Measurements from ENCODE around the gene S100B.

Gene S100B

GRCh38 chr21:46604329-46604974 is 430 bp downstream of the S100B start:
- Histone ChIP-seq H3K36me3 (ENCODE audit: control insufficient read depth, insufficient read depth, low read length) (no peaks in the 10 kb centered on the region), H3K9me3 (ENCODE audit: control insufficient read depth, low read length) (no peaks in the 10 kb centered on the region), H3K4me1 (ENCODE audit: control insufficient read depth, insufficient read depth, low read length) (peaks cover 9% of the 10 kb centered on the region), H3K27ac (ENCODE audit: insufficient read depth, low read depth, low read length, poor library complexity, severe bottlenecking) (no peak overlapping the region), H3K4me3 (ENCODE audit: insufficient read depth, low read depth, low read length) (no peak overlapping the region), H3K27me3 (ENCODE audit: control insufficient read depth, insufficient read depth, low read length, poor library complexity, severe bottlenecking) (no peaks in the 10 kb centered on the region)
- WGBS, 2 experiments, result 82 to 85% methylated on average over 9 of the region's 9 CpGs

GRCh38 chr21:46603228-46603627 is 1.7 kb downstream of the S100B start:
- no peaks in the 10 kb centered on the region for H3K9me3 ChIP-seq (ENCODE audit: control insufficient read depth, low read length)
- H3K4me1 ChIP-seq (ENCODE audit: control insufficient read depth, insufficient read depth, low read length), result peaks cover 18% of the 10 kb centered on the region
- WGBS, 2 experiments, result 45 to 47% methylated on average over 5 to 6 of the region's 9 CpGs
- H3K27ac ChIP-seq (ENCODE audit: insufficient read depth, low read depth, low read length, poor library complexity, severe bottlenecking), result no peak overlapping the region
- no peak overlapping the region for H3K4me3 ChIP-seq (ENCODE audit: insufficient read depth, low read depth, low read length)
- H3K36me3 ChIP-seq (ENCODE audit: control insufficient read depth, insufficient read depth, low read length), result no peaks in the 10 kb centered on the region
- H3K27me3 ChIP-seq (ENCODE audit: control insufficient read depth, insufficient read depth, low read length, poor library complexity, severe bottlenecking), result no peaks in the 10 kb centered on the region

DNA sequence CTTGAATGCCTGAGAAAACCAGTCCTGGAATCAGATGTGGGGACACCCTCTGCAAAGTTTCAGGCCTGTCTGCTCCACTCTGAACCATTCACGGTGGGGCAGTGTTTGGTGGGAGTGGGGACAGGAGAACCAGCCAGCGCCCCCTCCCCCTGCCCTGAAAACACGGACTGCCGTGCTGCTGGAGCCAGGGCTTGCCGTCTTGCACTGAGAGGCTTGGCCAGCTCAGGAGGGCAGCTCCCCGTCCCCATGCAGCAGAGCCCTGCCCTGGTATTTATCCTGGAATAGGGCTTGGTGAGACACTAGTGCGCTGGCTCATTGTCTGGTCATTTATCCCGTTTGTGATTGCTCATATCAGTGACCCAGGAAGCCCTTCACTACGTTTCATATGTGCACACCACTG is 3.9 kb downstream of the S100B start:
- WGBS, 2 experiments, result 79 to 82% methylated on average over 9 of the region's 9 CpGs
- Histone ChIP-seq H3K4me1 (ENCODE audit: control insufficient read depth, insufficient read depth, low read length) (peaks cover 18% of the 10 kb centered on the region), H3K27ac (ENCODE audit: insufficient read depth, low read depth, low read length, poor library complexity, severe bottlenecking) (no peak overlapping the region), H3K9me3 (ENCODE audit: control insufficient read depth, low read length) (no peaks in the 10 kb centered on the region), H3K4me3 (ENCODE audit: insufficient read depth, low read depth, low read length) (no peak overlapping the region), H3K36me3 (ENCODE audit: control insufficient read depth, insufficient read depth, low read length) (no peaks in the 10 kb centered on the region), H3K27me3 (ENCODE audit: control insufficient read depth, insufficient read depth, low read length, poor library complexity, severe bottlenecking) (no peaks in the 10 kb centered on the region)

- no peaks in the 10 kb centered on the region for H3K27me3 ChIP-seq (ENCODE audit: control insufficient read depth, insufficient read depth, low read length, poor library complexity, severe bottlenecking)
- H3K36me3 ChIP-seq (ENCODE audit: control insufficient read depth, insufficient read depth, low read length), result no peaks in the 10 kb centered on the region
- H3K27ac ChIP-seq (ENCODE audit: insufficient read depth, low read depth, low read length, poor library complexity, severe bottlenecking), result no peak overlapping the region
- H3K4me1 ChIP-seq (ENCODE audit: control insufficient read depth, insufficient read depth, low read length), result peaks cover 18% of the 10 kb centered on the region
- no peak overlapping the region for H3K4me3 ChIP-seq (ENCODE audit: insufficient read depth, low read depth, low read length)
- 86 to 94% methylated on average over 4 to 5 of the region's 5 CpGs for WGBS, 2 experiments
- H3K9me3 ChIP-seq (ENCODE audit: control insufficient read depth, low read length), result no peaks in the 10 kb centered on the region
Measured at GRCh38 chr21:46600305-46600704, 4.6 kb downstream of the S100B start.

- no peak overlapping the region for H3K4me3 ChIP-seq (ENCODE audit: insufficient read depth, low read depth, low read length)
Measured at GRCh38 chr21:46598581-46599572, 6.0 kb downstream of the S100B start.

DNA sequence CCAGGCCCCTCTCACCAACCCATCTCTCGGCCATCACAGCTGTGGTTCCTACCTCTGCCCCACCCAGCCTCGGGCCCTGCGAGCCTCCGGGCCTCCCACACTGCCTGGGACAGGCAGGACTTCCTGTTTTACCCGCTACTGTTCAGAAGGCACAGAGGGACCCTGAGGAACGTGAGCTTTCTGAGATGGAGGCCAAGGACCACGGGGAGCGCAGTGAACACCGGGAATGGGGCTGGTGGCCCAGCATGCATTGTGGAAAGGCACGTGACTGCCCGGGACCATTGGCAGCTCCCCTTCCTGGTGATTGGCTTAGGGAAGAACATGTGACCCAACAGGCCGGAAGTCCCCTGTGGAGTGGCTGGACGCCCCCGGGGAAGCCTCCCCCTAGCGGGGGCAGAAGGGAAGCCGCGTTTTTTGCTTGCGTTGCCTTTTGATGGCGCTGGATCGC is 7.0 kb downstream of the S100B start:
- H3K36me3 ChIP-seq (ENCODE audit: control insufficient read depth, insufficient read depth, low read length), result no peaks in the 10 kb centered on the region
- no peak overlapping the region for H3K27ac ChIP-seq (ENCODE audit: insufficient read depth, low read depth, low read length, poor library complexity, severe bottlenecking)
- no peaks in the 10 kb centered on the region for H3K27me3 ChIP-seq (ENCODE audit: control insufficient read depth, insufficient read depth, low read length, poor library complexity, severe bottlenecking)
- 93 to 95% methylated on average over 20 of the region's 20 CpGs for WGBS, 2 experiments
- no peaks in the 10 kb centered on the region for H3K9me3 ChIP-seq (ENCODE audit: control insufficient read depth, low read length)
- H3K4me1 ChIP-seq (ENCODE audit: control insufficient read depth, insufficient read depth, low read length), result peaks cover 18% of the 10 kb centered on the region
- no peak overlapping the region for H3K4me3 ChIP-seq (ENCODE audit: insufficient read depth, low read depth, low read length)

More at GRCh38 chr21:46598581-46599572, 6.0 kb downstream of the S100B start:
- no peaks in the 10 kb centered on the region for H3K27me3 ChIP-seq (ENCODE audit: control insufficient read depth, insufficient read depth, low read length, poor library complexity, severe bottlenecking)
- no peaks in the 10 kb centered on the region for H3K36me3 ChIP-seq (ENCODE audit: control insufficient read depth, insufficient read depth, low read length)
- H3K27ac ChIP-seq (ENCODE audit: insufficient read depth, low read depth, low read length, poor library complexity, severe bottlenecking), result peak overlapping the region; percentile 73
- no peaks in the 10 kb centered on the region for H3K9me3 ChIP-seq (ENCODE audit: control insufficient read depth, low read length)
- peaks cover 18% of the 10 kb centered on the region for H3K4me1 ChIP-seq (ENCODE audit: control insufficient read depth, insufficient read depth, low read length)
- 89 to 91% methylated on average over 38 of the region's 38 CpGs for WGBS, 2 experiments

DNA sequence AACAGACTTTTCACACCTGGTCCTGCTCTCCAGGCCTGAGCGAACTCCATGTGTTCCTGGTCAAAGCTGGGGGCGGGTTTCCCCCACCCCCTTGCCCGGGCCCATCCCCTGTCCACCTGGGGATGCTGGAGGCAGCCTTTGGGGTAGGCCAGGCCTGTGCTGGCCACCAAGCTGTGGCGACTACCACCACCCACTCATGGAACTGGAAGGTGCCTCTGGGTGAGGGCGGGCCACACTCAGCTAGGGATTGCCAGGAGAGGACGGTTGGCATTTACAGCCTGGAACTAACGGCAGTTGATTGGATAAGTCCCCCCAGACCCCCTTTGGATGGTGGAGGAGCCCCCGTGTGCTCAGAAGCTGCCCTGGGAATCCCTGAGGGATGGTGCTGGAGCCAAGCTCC is 7.9 kb downstream of the S100B start:
- Histone ChIP-seq H3K4me3 (ENCODE audit: insufficient read depth, low read depth, low read length) (no peak overlapping the region), H3K27me3 (ENCODE audit: control insufficient read depth, insufficient read depth, low read length, poor library complexity, severe bottlenecking) (no peaks in the 10 kb centered on the region), H3K9me3 (ENCODE audit: control insufficient read depth, low read length) (no peaks in the 10 kb centered on the region), H3K27ac (ENCODE audit: insufficient read depth, low read depth, low read length, poor library complexity, severe bottlenecking) (no peak overlapping the region), H3K36me3 (ENCODE audit: control insufficient read depth, insufficient read depth, low read length) (no peaks in the 10 kb centered on the region), H3K4me1 (ENCODE audit: control insufficient read depth, insufficient read depth, low read length) (peaks cover 12% of the 10 kb centered on the region)
- whole genome bisulfite sequencing, 2 experiments, result 92 to 94% methylated on average over 8 of the region's 8 CpGs

DNA sequence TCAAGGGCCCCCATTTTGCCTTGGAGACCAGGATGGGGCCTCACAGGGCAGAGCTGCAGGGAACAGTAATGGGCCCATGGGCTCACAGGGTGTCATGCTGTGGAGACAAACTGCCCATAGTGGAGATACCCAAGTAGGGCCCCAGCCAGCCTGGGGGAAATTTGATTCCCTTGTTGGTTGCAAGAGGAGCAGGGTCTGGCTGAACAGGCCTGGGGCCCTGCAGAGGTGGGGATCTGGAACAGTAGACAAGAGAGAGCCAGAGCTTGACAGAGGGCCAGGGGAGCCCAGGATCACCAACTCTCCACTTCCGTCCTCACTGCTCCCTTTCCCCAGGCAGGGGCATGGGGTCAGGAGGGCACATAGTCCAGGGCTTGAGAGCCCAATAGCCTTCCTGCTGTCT is 8.7 kb downstream of the S100B start:
- no peaks in the 10 kb centered on the region for H3K9me3 ChIP-seq (ENCODE audit: control insufficient read depth, low read length)
- H3K4me1 ChIP-seq (ENCODE audit: control insufficient read depth, insufficient read depth, low read length), result peaks cover 10% of the 10 kb centered on the region
- H3K27me3 ChIP-seq (ENCODE audit: control insufficient read depth, insufficient read depth, low read length, poor library complexity, severe bottlenecking), result no peaks in the 10 kb centered on the region
- no peak overlapping the region for H3K4me3 ChIP-seq (ENCODE audit: insufficient read depth, low read depth, low read length)
- 90 to 100% methylated on average over 1 of the region's 1 CpG for WGBS, 2 experiments
- no peak overlapping the region for H3K27ac ChIP-seq (ENCODE audit: insufficient read depth, low read depth, low read length, poor library complexity, severe bottlenecking)
- no peaks in the 10 kb centered on the region for H3K36me3 ChIP-seq (ENCODE audit: control insufficient read depth, insufficient read depth, low read length)

DNA sequence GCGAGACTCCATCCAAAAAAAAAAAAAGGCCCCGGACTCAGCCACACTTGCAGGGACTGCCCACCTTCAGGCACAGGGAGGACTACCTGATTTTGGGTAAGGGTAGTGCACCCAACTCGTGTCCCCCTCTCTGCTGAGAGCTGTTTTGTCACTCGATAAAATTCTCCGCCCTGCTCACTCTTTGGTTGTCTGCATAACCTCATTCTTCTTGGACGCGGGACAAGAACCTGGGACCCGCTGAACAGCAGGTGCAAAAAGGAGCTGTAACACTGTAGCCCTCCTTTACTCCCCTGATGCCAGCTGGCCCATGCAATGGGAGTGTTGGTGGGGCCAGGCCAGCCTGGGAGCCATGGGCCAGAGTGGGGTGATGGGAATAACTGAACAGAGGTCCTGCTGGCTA is 10.6 kb downstream of the S100B start:
- WGBS, 2 experiments, result 92% methylated on average over 8 of the region's 8 CpGs
- no peak overlapping the region for H3K4me3 ChIP-seq (ENCODE audit: insufficient read depth, low read depth, low read length)

GRCh38 chr21:46585191-46585953 is 19.5 kb downstream of the S100B start:
- Histone ChIP-seq H3K27ac (ENCODE audit: insufficient read depth, low read depth, low read length, poor library complexity, severe bottlenecking) (no peak overlapping the region), H3K4me3 (ENCODE audit: insufficient read depth, low read depth, low read length) (no peak overlapping the region), H3K9me3 (ENCODE audit: control insufficient read depth, low read length) (no peaks in the 10 kb centered on the region), H3K27me3 (ENCODE audit: control insufficient read depth, insufficient read depth, low read length, poor library complexity, severe bottlenecking) (no peaks in the 10 kb centered on the region), H3K4me1 (ENCODE audit: control insufficient read depth, insufficient read depth, low read length) (no peaks in the 10 kb centered on the region), H3K36me3 (ENCODE audit: control insufficient read depth, insufficient read depth, low read length) (peaks cover 6% of the 10 kb centered on the region)
- 94% methylated on average over 7 of the region's 7 CpGs for WGBS, 2 experiments

More for the DNA sequence above, 10.6 kb downstream of the S100B start:
- no peaks in the 10 kb centered on the region for H3K27me3 ChIP-seq (ENCODE audit: control insufficient read depth, insufficient read depth, low read length, poor library complexity, severe bottlenecking)
- H3K9me3 ChIP-seq (ENCODE audit: control insufficient read depth, low read length), result no peaks in the 10 kb centered on the region
- H3K27ac ChIP-seq (ENCODE audit: insufficient read depth, low read depth, low read length, poor library complexity, severe bottlenecking), result no peak overlapping the region
- H3K36me3 ChIP-seq (ENCODE audit: control insufficient read depth, insufficient read depth, low read length), result no peaks in the 10 kb centered on the region
- peaks cover 8% of the 10 kb centered on the region for H3K4me1 ChIP-seq (ENCODE audit: control insufficient read depth, insufficient read depth, low read length)
